Nucleus accumbens (tissue), 56 donors: ENCODE measurements around the gene LDLRAD3.

Experiments
- DNase-seq, 56 donors: peaks; one replicate each; lab custom pipeline; 2025; lab: John Stamatoyannopoulos, UW

The LDLRAD3 gene

DNA sequence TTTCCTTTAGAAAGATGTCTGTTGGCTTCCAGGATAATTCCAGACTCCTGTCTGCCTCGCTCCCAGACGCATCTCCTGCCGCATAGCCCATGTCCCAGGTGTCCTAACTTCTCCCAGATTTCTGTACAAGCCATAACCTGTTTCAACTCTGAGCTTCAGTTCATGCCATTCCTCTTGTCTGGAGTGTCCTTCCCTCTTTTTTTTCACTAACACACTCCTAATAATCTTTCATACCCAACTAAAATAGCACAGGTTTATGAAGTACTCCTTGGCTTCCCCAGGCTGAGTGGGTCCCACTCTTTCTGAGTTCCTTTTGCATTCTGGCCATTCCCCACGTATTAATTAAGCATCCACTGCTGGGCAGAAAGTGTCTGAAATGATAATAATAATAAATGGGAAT, 123.0 kb downstream of the LDLRAD3 start:
- no peak for DNase-seq

DNA sequence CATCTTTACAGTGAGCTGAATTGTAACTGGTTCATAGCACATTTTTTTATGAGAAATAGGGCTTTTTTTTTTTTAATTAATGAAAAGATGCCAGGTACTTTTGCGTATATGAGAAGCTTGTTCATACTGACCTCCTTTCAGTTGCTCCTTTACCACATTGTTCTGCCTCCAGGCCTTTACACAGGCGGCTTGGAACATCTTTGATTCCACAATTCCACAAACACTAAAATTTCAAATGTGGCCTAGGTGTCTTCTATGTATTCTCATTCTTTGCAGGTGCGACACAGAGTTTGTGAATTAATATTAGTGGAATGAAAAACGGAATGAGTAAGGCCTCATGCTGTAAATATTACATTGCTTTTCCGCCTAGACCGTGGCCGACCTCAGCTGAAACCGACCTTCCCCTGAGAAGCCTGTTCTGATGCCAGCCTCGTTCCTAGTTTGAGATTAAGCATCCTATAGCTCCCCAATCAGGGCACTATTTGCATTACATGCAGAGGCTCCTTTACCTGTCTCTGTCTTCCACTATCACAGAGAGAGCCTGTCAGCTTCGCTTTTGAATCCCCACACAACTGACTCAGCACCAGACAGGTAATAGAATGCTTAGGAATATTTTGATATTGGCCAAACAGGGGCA, 125.8 kb downstream of the LDLRAD3 start:
- peak in 8 of 56 donors; percentile 7 to 47 (median 18) for DNase-seq

GRCh38 chr11:36070213-36070953, 126.5 kb downstream of the LDLRAD3 start:
- DNase-seq = no peak

GRCh38 chr11:36070954-36071330, 127.1 kb downstream of the LDLRAD3 start:
- DNase-seq = no peak

GRCh38 chr11:36071917-36072500, 128.1 kb downstream of the LDLRAD3 start:
- no peak for DNase-seq

GRCh38 chr11:36073411-36074203, 129.7 kb downstream of the LDLRAD3 start:
- DNase-seq = peak in 49 of 56 donors; percentile 11 to 82 (median 54)

GRCh38 chr11:36074941-36075431, 131.1 kb downstream of the LDLRAD3 start:
- DNase-seq = no peak

DNA sequence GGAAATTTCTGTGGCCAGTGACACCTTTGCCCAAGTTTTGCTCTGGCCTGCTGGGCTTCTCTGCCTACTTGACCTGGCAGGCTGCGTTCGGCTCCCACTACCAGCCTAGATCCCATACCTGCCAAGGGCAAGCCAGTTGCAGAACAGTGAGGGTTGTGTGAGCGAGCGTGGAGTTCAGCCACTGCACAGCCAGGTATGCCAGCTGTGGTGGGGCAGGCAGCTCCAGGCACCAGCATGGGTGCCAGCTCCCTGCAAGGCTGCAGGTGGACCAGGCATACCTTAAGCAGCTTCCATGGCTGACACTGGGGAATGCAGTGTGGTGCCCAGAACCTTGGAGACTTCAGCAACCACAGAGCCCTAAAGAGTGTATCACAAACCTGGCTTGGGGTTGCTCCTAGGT, 133.5 kb downstream of the LDLRAD3 start:
- no peak for DNase-seq

- DNase-seq = no peak
Observed at GRCh38 chr11:36077886-36078685, 134.2 kb downstream of the LDLRAD3 start.

DNA sequence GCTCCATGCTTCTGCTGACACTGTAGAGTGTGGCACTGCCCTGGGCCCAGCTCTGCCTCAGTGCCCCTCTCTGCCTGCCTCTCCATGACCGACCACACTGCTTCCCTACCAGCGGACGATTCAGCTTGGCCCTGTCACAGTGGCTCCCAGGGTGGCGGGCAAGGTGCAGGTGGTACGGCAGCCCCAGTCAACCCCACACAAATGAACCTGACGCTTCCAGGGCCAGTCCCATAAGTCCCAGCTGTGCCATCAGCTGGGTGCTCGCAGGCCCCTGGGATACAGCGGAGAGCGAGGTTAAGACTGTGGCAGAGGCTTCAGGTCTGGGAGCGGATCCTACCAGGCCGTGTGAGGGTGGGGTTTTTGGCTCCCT, 134.8 kb downstream of the LDLRAD3 start:
- no peak for DNase-seq

GRCh38 chr11:36079878-36080675, 136.2 kb downstream of the LDLRAD3 start:
- no peak for DNase-seq

DNA sequence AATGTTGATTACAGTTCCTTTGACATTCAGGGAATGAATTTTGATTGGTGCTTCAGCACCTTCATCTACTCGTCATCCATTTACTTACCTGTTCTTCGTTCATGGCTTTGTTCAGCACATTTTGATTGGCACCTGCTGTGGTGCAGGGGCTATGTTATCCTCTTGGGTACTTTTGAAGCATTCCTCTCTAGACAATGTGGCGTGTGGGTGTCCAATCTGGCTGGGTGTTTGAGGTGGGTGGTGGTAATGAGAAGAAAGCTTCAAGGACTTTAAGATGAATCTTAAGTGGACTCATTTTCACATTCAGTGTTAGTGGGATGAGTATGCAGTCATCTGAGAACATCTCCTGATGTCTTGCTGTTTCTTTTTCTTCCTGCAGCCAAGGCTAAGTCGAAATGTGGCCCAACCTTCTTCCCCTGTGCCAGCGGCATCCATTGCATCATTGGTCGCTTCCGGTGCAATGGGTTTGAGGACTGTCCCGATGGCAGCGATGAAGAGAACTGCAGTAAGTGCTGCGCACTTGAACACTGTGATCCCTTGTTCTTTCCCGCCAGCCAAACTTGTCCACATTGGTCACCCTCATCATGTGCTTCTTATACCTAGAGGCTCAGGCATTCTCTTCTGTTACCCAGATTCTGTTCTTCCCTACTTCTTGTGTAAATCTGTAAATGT, 137.5 kb downstream of the LDLRAD3 start:
- no peak for DNase-seq

DNA sequence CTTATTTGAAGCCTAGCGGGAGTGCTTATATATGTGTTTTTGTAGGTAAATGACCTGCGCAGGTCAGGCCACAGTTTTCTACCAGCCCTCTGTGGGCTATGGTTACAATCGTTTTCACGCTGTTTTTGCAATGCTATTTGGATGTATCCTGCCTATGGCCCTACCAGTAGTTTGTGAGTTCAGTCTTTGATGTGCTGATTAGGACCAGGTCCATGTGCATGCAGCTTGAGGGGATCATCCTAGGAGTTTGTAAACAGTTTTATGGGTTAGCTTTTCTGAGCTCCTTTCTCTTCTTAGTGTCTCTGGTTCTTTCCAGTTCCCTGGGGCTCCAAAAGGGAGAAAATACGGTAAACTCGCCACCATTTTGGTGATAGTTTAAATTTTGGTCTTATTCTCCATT, 142.5 kb downstream of the LDLRAD3 start:
- DNase-seq = no peak

- peak in 10 of 56 donors; percentile 13 to 44 (median 23) for DNase-seq
Observed at GRCh38 chr11:36088266-36088972, 144.6 kb downstream of the LDLRAD3 start.

GRCh38 chr11:36089920-36090319, 146.1 kb downstream of the LDLRAD3 start:
- no peak for DNase-seq

DNA sequence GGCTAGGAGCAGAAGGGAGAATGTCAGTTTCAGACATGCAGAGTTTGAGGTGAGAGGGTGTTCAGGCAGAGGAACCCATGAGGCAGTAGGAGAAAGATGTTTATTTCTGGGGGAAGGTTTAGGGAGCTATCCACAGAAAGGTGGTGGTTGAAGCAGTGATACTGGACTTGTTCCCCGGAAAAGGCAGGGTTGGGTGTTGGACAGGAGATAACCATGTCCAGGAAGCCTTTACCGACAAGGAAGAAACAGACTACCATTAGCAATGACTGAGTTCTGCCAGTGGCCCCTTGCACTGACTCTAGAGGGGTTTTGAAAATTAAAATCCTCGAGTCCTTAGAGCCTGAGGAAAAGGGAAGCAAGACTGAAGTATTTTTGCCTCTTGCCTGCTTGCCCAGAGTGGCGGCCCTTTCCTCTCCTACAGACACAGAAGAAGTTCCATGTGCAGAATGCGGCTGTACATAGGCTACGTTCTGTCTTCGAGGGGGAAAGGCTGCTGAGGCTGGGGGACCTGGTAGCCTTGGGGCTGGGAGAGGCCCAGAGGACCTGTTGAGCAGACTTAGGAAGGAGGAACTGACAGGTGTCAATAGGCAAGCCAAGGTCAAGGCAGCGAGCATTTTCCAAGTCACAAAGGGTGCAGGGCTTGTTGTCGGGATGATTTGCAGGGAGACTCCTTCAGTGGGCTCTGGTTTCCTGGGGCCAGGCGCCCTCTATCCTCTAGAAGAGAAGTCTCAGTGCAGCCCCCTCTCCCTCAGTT, 146.7 kb downstream of the LDLRAD3 start:
- DNase-seq = no peak

DNA sequence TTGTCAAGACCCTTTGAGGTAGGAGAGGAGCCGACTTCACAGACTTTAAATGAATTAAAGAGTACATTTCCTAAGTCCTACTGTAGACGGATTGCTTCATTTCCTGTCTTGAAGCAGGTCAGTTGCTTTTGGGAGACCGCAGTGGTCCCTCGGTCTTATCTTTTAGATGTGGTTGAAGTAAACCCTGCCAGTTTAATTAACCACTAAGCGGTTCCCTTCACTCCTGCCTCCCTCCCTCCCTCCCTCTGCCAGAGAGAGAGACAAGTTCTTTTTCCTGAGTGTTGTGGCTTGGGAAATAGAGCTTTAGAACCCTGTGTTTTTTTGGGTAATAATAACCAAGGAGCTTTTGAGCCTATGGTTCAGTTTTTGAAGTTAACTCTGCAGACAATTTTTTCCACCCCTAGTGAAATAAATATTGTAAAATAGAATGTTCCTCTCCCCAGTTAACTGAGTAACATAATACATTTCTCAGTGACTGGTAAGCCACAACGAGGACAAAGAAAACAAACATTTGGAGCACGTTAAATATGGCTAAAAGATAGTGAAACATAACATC, 147.5 kb downstream of the LDLRAD3 start:
- DNase-seq = no peak
